ENCODE data around the gene NPEPL1.
A peak's percentile ranks its signal among the peaks of the same experiment; 100 is the strongest.

NPEPL1 gene

GRCh38 chr20:58659841-58660240 lies 32.8 kb upstream of the NPEPL1 start:
- DNase-seq = peak; percentile 15

GRCh38 chr20:58660855-58661597 lies 31.6 kb upstream of the NPEPL1 start:
- DNase-seq = peak; percentile 44

GRCh38 chr20:58661598-58662473 lies 30.8 kb upstream of the NPEPL1 start:
- no peak for DNase-seq

DNA sequence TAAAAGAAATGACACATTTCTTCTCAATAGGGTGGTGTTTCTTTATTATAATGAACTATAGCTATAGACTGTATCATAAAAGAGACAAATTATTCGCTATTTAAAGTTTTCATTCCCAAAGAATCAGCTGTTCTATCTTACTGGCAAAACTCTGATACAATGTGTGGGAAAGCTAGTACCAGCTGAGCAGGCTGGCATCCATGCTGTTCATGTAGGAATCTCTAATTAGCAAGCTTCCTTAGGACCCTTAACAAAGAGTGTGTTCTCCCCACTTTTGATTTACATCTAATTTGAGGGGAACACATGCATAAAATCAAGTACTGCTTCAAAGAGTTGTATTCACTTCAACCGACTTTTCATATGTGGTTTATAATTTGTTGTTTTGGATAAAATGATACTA lies 28.3 kb upstream of the NPEPL1 start:
- no peak for DNase-seq

DNA sequence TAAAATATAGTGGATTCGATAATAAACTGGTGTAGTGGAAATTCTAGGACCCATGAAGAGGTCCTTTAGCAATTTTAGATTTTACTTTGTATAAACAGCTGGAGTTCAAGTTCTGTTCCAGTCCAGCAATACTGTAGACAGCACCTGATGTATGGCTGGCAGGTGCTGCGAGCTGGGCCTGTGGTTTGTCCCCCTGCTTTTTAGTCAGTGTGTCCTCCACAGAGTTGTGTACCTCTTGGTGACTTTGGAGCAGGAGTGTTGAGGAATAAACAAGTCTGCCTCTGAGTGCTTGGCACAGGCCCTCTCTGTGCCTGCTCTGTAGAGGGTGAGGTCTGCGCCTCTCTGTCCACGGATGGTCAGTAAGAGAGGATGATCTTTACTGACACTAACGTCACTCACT lies 27.7 kb upstream of the NPEPL1 start:
- DNase-seq = no peak

- no peak for DNase-seq
Observed at GRCh38 chr20:58665606-58666005, 27.0 kb upstream of the NPEPL1 start.

DNA sequence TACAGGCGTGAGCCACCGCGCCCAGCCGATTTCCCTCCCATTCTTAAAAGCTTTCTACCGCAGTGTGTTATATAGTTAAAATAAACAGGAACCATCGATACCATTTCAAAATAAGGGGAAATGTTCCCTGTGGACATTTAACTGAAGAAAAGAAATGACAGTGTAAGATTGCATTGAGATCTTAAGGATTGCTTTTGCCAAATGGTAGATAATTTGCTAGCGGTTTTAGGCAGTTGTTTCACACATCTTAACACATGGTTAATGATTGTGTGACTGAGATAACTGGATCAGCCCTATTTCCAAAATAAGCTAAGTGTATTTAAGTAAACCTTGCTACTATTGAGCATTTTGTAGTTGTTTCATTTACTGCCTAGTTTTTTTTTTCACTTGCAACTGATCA lies 25.9 kb upstream of the NPEPL1 start:
- no peak for DNase-seq

DNA sequence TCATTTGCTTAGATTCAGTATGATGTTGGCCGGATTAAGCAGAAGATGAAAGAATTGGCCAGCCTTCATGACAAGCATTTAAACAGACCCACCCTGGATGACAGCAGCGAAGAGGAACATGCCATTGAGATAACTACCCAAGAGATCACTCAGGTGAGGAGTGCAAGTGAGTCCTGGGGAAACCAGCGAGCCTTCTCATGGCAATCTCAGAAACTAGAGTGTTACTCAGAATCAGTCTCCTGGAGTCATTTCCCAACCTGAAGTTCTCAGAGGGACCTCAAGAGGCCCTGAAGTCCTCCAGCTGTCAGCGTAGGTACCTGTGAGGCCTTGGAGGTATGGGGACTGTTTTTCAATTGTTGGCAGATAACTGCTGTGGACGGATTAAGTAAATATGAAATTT lies 24.6 kb upstream of the NPEPL1 start:
- no peak for DNase-seq

DNA sequence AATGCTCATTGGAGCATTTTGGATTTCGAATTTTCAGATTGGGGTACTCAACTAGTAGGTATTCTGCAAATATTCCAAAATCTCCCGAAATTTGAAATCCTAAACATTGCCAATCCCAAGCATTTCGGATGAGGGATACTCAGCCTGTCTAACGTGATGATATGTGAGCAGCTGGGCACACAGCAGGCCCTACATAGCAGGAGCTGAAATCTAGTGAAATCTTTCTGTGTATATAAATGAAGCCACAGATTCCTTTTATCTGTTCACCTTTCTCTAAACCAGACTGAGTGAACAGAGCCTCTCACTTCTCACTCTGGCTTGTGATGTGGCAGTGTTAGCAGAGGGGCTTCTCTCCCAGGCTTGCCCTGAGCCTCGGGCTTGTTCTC lies 23.7 kb upstream of the NPEPL1 start:
- no peak for DNase-seq

- no peak for DNase-seq
Observed at GRCh38 chr20:58669287-58670006, 23.2 kb upstream of the NPEPL1 start.

DNA sequence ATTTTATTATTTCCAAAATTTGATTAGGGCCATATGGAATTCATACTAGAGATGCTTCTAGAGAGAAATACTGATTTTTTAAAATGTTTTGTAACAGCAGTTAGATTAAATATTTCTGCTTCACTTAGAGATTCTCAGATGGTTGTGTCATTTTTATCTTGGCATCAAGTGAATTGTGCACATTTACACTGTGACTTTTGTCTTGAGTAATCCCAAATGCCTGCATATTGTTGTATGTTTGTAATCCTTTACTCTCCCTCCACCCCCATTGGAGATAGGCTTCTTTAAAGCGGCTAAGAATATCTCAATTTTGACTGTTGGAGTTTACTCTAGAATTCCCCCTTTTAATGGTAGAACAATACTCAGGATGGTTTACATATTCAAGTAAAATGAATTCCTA lies 22.5 kb upstream of the NPEPL1 start:
- no peak for DNase-seq

GRCh38 chr20:58670659-58671058 lies 21.9 kb upstream of the NPEPL1 start:
- DNase-seq = no peak

- no peak for DNase-seq
Observed at GRCh38 chr20:58673119-58673518, 19.5 kb upstream of the NPEPL1 start.

- no peak for DNase-seq
Observed at GRCh38 chr20:58675146-58675584, 17.4 kb upstream of the NPEPL1 start.

DNA sequence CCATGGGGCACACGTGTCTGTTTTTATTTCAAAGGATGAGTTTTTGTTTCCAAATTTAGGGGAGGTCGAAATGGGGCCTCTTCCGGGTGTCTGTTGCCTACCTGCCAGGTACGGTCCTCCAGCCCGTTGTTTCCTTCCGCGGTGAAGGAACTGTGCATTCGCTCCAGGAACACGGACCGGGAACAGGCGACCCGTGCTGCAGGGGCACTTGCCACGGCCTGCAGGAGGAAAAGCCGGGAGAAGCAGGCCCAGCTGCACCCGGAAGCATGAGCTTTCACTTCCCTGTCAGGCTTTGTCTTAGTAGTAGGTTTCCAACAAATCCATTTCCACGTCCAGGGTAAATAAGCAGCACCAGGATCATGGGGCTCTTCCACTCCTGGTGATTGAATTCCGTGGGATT lies 17.0 kb upstream of the NPEPL1 start:
- DNase-seq = no peak

- no peak for DNase-seq
Observed at GRCh38 chr20:58676161-58676560, 16.4 kb upstream of the NPEPL1 start.

- no peak for DNase-seq
Observed at GRCh38 chr20:58677079-58677604, 15.5 kb upstream of the NPEPL1 start.

DNA sequence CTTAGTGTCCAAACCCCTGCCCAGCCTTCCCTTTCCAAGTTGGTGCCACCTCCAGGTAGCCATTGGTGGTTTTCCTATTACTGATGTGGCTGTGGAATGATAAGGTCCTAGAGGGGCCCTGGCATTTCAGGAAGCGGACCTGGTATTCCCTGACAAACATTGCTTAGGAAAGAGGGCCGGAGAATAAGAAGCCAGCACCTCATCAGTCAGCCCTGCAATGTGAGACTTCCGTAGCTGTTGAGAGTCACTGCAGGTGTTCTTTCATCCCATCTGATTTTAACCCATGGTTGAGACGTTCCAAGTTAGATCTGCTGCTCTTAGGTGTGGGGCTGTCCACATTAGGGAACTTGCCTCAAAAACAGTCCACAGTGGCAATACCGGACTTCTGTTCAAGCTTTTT lies 14.8 kb upstream of the NPEPL1 start:
- no peak for DNase-seq

DNA sequence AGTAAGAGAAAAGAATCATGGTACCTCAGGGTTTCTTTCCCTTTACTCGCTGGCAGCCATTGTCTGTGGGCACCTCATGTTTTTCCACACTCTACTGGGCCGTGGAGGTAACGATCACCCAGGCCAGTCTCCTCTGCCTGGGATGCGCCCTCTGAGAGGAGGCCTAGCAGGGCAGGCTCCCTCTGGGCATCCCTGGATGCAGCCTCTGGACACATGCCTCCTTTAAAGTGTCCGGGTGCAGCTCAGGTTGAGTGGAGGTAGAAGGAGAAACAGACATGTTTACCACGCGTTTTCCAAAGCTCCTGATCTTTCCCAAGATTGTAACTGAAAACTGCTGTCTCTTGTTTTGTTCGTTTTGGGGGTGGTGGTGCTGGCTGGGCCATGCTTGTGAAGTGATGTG lies 13.8 kb upstream of the NPEPL1 start:
- no peak for DNase-seq

- DNase-seq = no peak
Observed at GRCh38 chr20:58682656-58683531, 9.7 kb upstream of the NPEPL1 start.

DNA sequence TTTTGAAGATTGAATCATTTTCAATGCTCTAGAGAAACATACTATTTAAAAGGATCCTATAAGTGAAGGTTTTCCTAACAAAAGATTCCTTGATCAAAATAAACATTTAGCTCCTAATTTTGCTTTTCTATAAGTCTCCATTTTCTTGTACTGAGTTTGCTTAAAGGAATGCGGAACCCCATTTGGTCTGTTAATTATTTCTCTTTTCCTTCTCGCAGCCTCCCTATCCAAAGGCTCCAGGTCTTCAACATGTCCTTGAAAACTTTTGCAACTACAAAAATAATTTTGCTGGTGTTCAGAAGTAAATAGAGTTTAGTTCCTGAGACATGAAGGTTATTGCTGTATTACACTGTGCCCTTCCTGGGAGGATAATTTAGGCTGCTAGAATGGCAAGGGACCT lies 8.3 kb upstream of the NPEPL1 start:
- DNase-seq = no peak

GRCh38 chr20:58685988-58686387 lies 6.6 kb upstream of the NPEPL1 start:
- no peak for DNase-seq

Data from activated effector memory CD4-positive, alpha-beta T cell treated with Interleukin-2 at 50 U/mL for 16 hours (primary cell).